DND-41 (cell line): Measurements from ENCODE around the gene CLEC4C.
"Not testable (repeated sequence)": the region's sequence is repeated elsewhere in the genome, so short reads cannot be mapped to it uniquely, and the experiment has no call there.

ENCODE experiments used
- ATAC-seq: fragments of 200-7000 bp; cut with Tn5 transposase; 3 replicates; pipeline ENCODE4 v1.9.1; 2021; ENCODE audit warnings: low read depth; ENCODE audit not compliant: insufficient read depth
- DNase-seq: peaks from one replicate; pipeline ENCODE4 v3.0.0-alpha.2; 2020
- H2AFZ ChIP-seq: 2 replicates; pipeline ENCODE4 v1.6.0; 2012; ENCODE audit warnings: low read depth, low read length
- H3K27ac ChIP-seq: 2 replicates; pipeline ENCODE4 v1.5.1; 2012; ENCODE audit warnings: low read length, inconsistent platforms
- H3K27me3 ChIP-seq: fragments of 200-600 bp; sonication (generic); 2 replicates; pipeline ENCODE4 v1.6.0; 2012; ENCODE audit warnings: low read length, mild to moderate bottlenecking, inconsistent platforms; ENCODE audit not compliant: insufficient read depth, poor library complexity
- H3K36me3 ChIP-seq: 2 replicates; pipeline ENCODE4 v1.5.1; 2012; ENCODE audit warnings: low read length, inconsistent platforms; ENCODE audit not compliant: insufficient read depth
- H3K4me1 ChIP-seq: 2 replicates; pipeline ENCODE4 v1.5.1; 2012; ENCODE audit warnings: mild to moderate bottlenecking, low read length; ENCODE audit not compliant: insufficient read depth
- H3K4me2 ChIP-seq: 2 replicates; pipeline ENCODE4 v1.6.0; 2012; ENCODE audit warnings: mild to moderate bottlenecking, moderate library complexity, low read length, inconsistent platforms; ENCODE audit not compliant: insufficient read depth
- H3K4me3 ChIP-seq, 2 experiments: fragments of 200-600 bp in 1 of 2; shearing (Covaris generic) in 1 of 2; 2 replicates each; pipeline ENCODE4 v1.5.1; 2012 to 2016; ENCODE audit warnings: inconsistent platforms in 2 of 2, low read length in 2 of 2, mild to moderate bottlenecking in 2 of 2, low read depth in 1 of 2, moderate library complexity in 1 of 2
- H3K79me2 ChIP-seq: 2 replicates; pipeline ENCODE4 v1.6.0; 2012; ENCODE audit warnings: low read length, inconsistent platforms; ENCODE audit not compliant: insufficient read depth
- H3K9ac ChIP-seq: 2 replicates; pipeline ENCODE4 v1.6.0; 2012; ENCODE audit warnings: low read depth, mild to moderate bottlenecking, inconsistent platforms, low read length, moderate library complexity
- H3K9me3 ChIP-seq: 2 replicates; pipeline ENCODE4 v1.5.1; 2012; ENCODE audit warnings: low read length, moderate library complexity, mild to moderate bottlenecking, inconsistent platforms; ENCODE audit not compliant: insufficient read depth, severe bottlenecking
- H4K20me1 ChIP-seq: 2 replicates; pipeline ENCODE4 v1.6.0; 2012; ENCODE audit warnings: low read length; ENCODE audit not compliant: insufficient read depth
- CTCF ChIP-seq: IDR thresholded peaks from 2 replicates; pipeline ENCODE4 v1.5.1; 2012; ENCODE audit warnings: borderline replicate concordance, low read length, moderate library complexity, mild to moderate bottlenecking; ENCODE audit not compliant: poor library complexity, severe bottlenecking; ENCODE audit errors: extremely low read depth
- EZH2 ChIP-seq: IDR thresholded peaks from 3 replicates; pipeline ENCODE4 v1.6.1; 2012; ENCODE audit warnings: borderline replicate concordance, low read depth, mild to moderate bottlenecking, moderate library complexity, low read length, inconsistent platforms; ENCODE audit not compliant: severe bottlenecking

The CLEC4C gene

GRCh38 chr12:7748852-7749251 is 1.7 kb upstream of the CLEC4C start:
- Histone ChIP-seq H3K9me3 (no peaks in the 10 kb centered on the region), H3K4me3 (no peak overlapping the region), H3K4me2 (no peak overlapping the region), H3K27me3 (no peaks in the 10 kb centered on the region), H3K27ac (no peak overlapping the region), H3K79me2 (no peaks in the 10 kb centered on the region), H4K20me1 (no peaks in the 10 kb centered on the region), H3K4me1 (no peaks in the 10 kb centered on the region), H2AFZ (no peak overlapping the region), H3K9ac (no peak overlapping the region), H3K36me3 (no peaks in the 10 kb centered on the region)
- DNase-seq = no peak
- TF ChIP-seq CTCF (no peak), EZH2 (no peak)
- ATAC-seq = no peak

GRCh38 chr12:7732993-7733392 is 14.2 kb downstream of the CLEC4C start:
- Histone ChIP-seq H3K27ac (no peak overlapping the region), H4K20me1 (no peaks in the 10 kb centered on the region), H3K27me3 (peaks cover 3% of the 10 kb centered on the region), H3K4me2 (no peak overlapping the region), H2AFZ (no peak overlapping the region), H3K9me3 (no peaks in the 10 kb centered on the region), H3K9ac (no peak overlapping the region), H3K4me1 (no peaks in the 10 kb centered on the region), H3K36me3 (no peaks in the 10 kb centered on the region), H3K79me2 (no peaks in the 10 kb centered on the region), H3K4me3 (no peak overlapping the region)
- no peak for TF ChIP-seq EZH2
- no peak for DNase-seq
- ATAC-seq = no peak

GRCh38 chr12:7731486-7731885 is 15.7 kb downstream of the CLEC4C start:
- H3K27ac ChIP-seq = no peak overlapping the region

GRCh38 chr12:7730984-7731383 is 16.2 kb downstream of the CLEC4C start:
- ATAC-seq, H3K36me3 ChIP-seq, H3K27ac ChIP-seq, H3K9ac ChIP-seq, DNase-seq, H3K27me3 ChIP-seq, H3K4me2 ChIP-seq, H3K4me1 ChIP-seq, H3K9me3 ChIP-seq, H3K79me2 ChIP-seq, H4K20me1 ChIP-seq, H2AFZ ChIP-seq, H3K4me3 ChIP-seq: not testable (repeated sequence)

More at GRCh38 chr12:7731486-7731885, 15.7 kb downstream of the CLEC4C start:
- H4K20me1 ChIP-seq = no peaks in the 10 kb centered on the region
- no peaks in the 10 kb centered on the region for H3K79me2 ChIP-seq
- no peak for TF ChIP-seq CTCF
- no peak for TF ChIP-seq EZH2
- no peak overlapping the region for H3K9ac ChIP-seq
- no peak overlapping the region for H3K4me3 ChIP-seq
- no peaks in the 10 kb centered on the region for H3K9me3 ChIP-seq
- H3K27me3 ChIP-seq = peaks cover 3% of the 10 kb centered on the region
- H2AFZ ChIP-seq = no peak overlapping the region
- no peaks in the 10 kb centered on the region for H3K4me1 ChIP-seq
- no peak for ATAC-seq
- DNase-seq = no peak
- H3K36me3 ChIP-seq = no peaks in the 10 kb centered on the region
- no peak overlapping the region for H3K4me2 ChIP-seq
